ENCODE data around the gene GPR132. TPM values are rescaled to one million over a fixed set of nuclear protein-coding genes. Genes with fewer than 3 reads are reported as not detected.

GPR132 gene
- total and polyA plus RNA-seq, 2 donors (not counting 1 experiment from before 2014, with no cell fraction given), result 38.6 to 54.5 TPM

GRCh38 chr14:105023144-105023543, 42.1 kb downstream of the GPR132 start:
- DNase-seq (no peak), ATAC-seq (ENCODE audit: low read depth) (no peak)
- no peaks in the 10 kb centered on the region for H3K9me3 Mint-ChIP-seq (ENCODE audit: insufficient read depth)
- Histone ChIP-seq H3K4me3 (ENCODE audit: control extremely low read depth in 1 of 5, extremely low read depth in 1 of 5, insufficient read depth in 1 of 5, low read depth in 2 of 5, low read length in 4 of 5) (no peak overlapping the region), H3K79me2 (ENCODE audit: control insufficient read depth, insufficient read depth, low read length) (peaks cover 29% of the 10 kb centered on the region), H3K36me3 (replicated peaks in 1 of 2; ENCODE audit: control extremely low read depth in 1 of 2, control insufficient read depth in 1 of 2, extremely low read depth in 1 of 2, insufficient read depth in 2 of 2, low read length in 1 of 2) (no peaks in the 10 kb centered on the region), H3K27me3 (replicated peaks in 1 of 4; ENCODE audit: control extremely low read depth in 1 of 4, control insufficient read depth in 3 of 4, insufficient read depth in 4 of 4, low read length in 3 of 4) (no peaks in the 10 kb centered on the region), H3K9me3 (ENCODE audit: control extremely low read depth in 1 of 3, control insufficient read depth in 2 of 3, insufficient read depth in 1 of 3, low read length in 2 of 3) (peaks cover 0 to 3% (median 0%) of the 10 kb centered on the region in 3 donors), H2AFZ (ENCODE audit: insufficient read depth, low read depth, low read length, poor library complexity, severe bottlenecking) (no peak overlapping the region), H4K20me1 (ENCODE audit: control insufficient read depth, insufficient read depth, low read length, poor library complexity, severe bottlenecking) (peaks cover 22% of the 10 kb centered on the region), H3K4me2 (replicated peaks; ENCODE audit: low read depth, low read length, poor library complexity, severe bottlenecking) (no peak overlapping the region), H3K9ac (ENCODE audit: low read length) (no peak overlapping the region), H3K4me1 (ENCODE audit: control insufficient read depth in 2 of 2, insufficient read depth in 2 of 2, low read length in 2 of 2) (peaks cover 17 to 43% of the 10 kb centered on the region in 2 donors), H3K27ac (ENCODE audit: low read length in 2 of 2) (no peak overlapping the region)
- TF ChIP-seq, protein P1, sequence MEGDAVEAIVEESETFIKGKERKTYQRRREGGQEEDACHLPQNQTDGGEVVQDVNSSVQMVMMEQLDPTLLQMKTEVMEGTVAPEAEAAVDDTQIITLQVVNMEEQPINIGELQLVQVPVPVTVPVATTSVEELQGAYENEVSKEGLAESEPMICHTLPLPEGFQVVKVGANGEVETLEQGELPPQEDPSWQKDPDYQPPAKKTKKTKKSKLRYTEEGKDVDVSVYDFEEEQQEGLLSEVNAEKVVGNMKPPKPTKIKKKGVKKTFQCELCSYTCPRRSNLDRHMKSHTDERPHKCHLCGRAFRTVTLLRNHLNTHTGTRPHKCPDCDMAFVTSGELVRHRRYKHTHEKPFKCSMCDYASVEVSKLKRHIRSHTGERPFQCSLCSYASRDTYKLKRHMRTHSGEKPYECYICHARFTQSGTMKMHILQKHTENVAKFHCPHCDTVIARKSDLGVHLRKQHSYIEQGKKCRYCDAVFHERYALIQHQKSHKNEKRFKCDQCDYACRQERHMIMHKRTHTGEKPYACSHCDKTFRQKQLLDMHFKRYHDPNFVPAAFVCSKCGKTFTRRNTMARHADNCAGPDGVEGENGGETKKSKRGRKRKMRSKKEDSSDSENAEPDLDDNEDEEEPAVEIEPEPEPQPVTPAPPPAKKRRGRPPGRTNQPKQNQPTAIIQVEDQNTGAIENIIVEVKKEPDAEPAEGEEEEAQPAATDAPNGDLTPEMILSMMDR (IDR thresholded peaks at IDR 0.05), result no peak
- TF ChIP-seq EZH2 (IDR thresholded peaks at IDR 0.05; ENCODE audit: borderline replicate concordance, insufficient read depth, low read depth, low read length, poor library complexity, severe bottlenecking), result no peak
- intact Hi-C loops (cut with micrococcal nuclease), result no loop called here
- peak overlapping the region; percentile 8 for H3K27ac Mint-ChIP-seq
- WGBS (ENCODE audit: insufficient coverage), result 98% methylated on average over 7 of the region's 11 CpGs
- no peaks in the 10 kb centered on the region for H3K27me3 Mint-ChIP-seq
- peaks cover 49% of the 10 kb centered on the region for H3K4me1 Mint-ChIP-seq
- CTCF ChIA-PET, result interaction anchor here (1.0 kb wide), 1 partner anchor 22 kb away, joined by 7 read pairs; no protein-coding TSS in a partner anchor
- POLR2A ChIA-PET, result no interaction called here
- peak overlapping the region; percentile 16 for H3K4me3 Mint-ChIP-seq

GRCh38 chr14:105022276-105022670, 43.0 kb downstream of the GPR132 start:
- Histone ChIP-seq H3K36me3 (replicated peaks in 1 of 2; ENCODE audit: control extremely low read depth in 1 of 2, control insufficient read depth in 1 of 2, extremely low read depth in 1 of 2, insufficient read depth in 2 of 2, low read length in 1 of 2) (no peaks in the 10 kb centered on the region), H4K20me1 (ENCODE audit: control insufficient read depth, insufficient read depth, low read length, poor library complexity, severe bottlenecking) (peaks cover 23% of the 10 kb centered on the region), H3K9me3 (ENCODE audit: control extremely low read depth in 1 of 3, control insufficient read depth in 2 of 3, insufficient read depth in 1 of 3, low read length in 2 of 3) (peaks cover 0 to 3% (median 0%) of the 10 kb centered on the region in 3 donors), H3K27ac (ENCODE audit: low read length in 2 of 2) (no peak overlapping the region), H3K4me3 (ENCODE audit: control extremely low read depth in 1 of 5, extremely low read depth in 1 of 5, insufficient read depth in 1 of 5, low read depth in 2 of 5, low read length in 4 of 5) (no peak overlapping the region), H2AFZ (ENCODE audit: insufficient read depth, low read depth, low read length, poor library complexity, severe bottlenecking) (no peak overlapping the region), H3K9ac (ENCODE audit: low read length) (no peak overlapping the region), H3K4me2 (replicated peaks; ENCODE audit: low read depth, low read length, poor library complexity, severe bottlenecking) (peak overlapping the region; percentile 79), H3K79me2 (ENCODE audit: control insufficient read depth, insufficient read depth, low read length) (peaks cover 38% of the 10 kb centered on the region), H3K27me3 (replicated peaks in 1 of 4; ENCODE audit: control extremely low read depth in 1 of 4, control insufficient read depth in 3 of 4, insufficient read depth in 4 of 4, low read length in 3 of 4) (no peaks in the 10 kb centered on the region), H3K4me1 (ENCODE audit: control insufficient read depth in 2 of 2, insufficient read depth in 2 of 2, low read length in 2 of 2) (peaks cover 17 to 41% of the 10 kb centered on the region in 2 donors)
- intact Hi-C loops (cut with micrococcal nuclease), result no loop called here
- no CpG with 5 or more reads among the region's 2 CpGs for WGBS (ENCODE audit: insufficient coverage)
- CTCF ChIA-PET, result interaction anchor here (1.0 to 2.0 kb wide), 2 partner anchors 23 to 41 kb away, joined by 4 to 7 read pairs; no protein-coding TSS in a partner anchor
- H3K27ac Mint-ChIP-seq, result no peak overlapping the region
- POLR2A ChIA-PET, result no interaction called here
- ATAC-seq (ENCODE audit: low read depth), result no peak
- peaks cover 53% of the 10 kb centered on the region for H3K4me1 Mint-ChIP-seq
- no peaks in the 10 kb centered on the region for H3K27me3 Mint-ChIP-seq
- no peak for DNase-seq
- peak overlapping the region; percentile 94 for H3K4me3 Mint-ChIP-seq
- no peaks in the 10 kb centered on the region for H3K9me3 Mint-ChIP-seq (ENCODE audit: insufficient read depth)
- no peak for TF ChIP-seq EZH2 (IDR thresholded peaks at IDR 0.05; ENCODE audit: borderline replicate concordance, insufficient read depth, low read depth, low read length, poor library complexity, severe bottlenecking)
- TF ChIP-seq, protein P1 (IDR thresholded peaks at IDR 0.05), result no peak
